HFF-Myc (cell line): ENCODE measurements around the gene NUP50.

ENCODE experiments used
- DNase-seq: peaks from one replicate; pipeline ENCODE4 v3.0.0-alpha.2; 2011; ENCODE audit warnings: low read depth; ENCODE audit errors: extremely low read depth
- H3K4me3 ChIP-seq: replicated peaks from 2 replicates; pipeline ENCODE4 v1.5.1; 2011; ENCODE audit warnings: low read depth, mild to moderate bottlenecking, control low read depth, low read length
- TF ChIP-seq, protein P1 (sequence below): IDR thresholded peaks from 2 replicates; pipeline ENCODE4 v1.5.1; 2012; ENCODE audit warnings: mild to moderate bottlenecking, low read depth, low read length, control low read depth; ENCODE audit errors: missing control alignments

Gene NUP50

DNA sequence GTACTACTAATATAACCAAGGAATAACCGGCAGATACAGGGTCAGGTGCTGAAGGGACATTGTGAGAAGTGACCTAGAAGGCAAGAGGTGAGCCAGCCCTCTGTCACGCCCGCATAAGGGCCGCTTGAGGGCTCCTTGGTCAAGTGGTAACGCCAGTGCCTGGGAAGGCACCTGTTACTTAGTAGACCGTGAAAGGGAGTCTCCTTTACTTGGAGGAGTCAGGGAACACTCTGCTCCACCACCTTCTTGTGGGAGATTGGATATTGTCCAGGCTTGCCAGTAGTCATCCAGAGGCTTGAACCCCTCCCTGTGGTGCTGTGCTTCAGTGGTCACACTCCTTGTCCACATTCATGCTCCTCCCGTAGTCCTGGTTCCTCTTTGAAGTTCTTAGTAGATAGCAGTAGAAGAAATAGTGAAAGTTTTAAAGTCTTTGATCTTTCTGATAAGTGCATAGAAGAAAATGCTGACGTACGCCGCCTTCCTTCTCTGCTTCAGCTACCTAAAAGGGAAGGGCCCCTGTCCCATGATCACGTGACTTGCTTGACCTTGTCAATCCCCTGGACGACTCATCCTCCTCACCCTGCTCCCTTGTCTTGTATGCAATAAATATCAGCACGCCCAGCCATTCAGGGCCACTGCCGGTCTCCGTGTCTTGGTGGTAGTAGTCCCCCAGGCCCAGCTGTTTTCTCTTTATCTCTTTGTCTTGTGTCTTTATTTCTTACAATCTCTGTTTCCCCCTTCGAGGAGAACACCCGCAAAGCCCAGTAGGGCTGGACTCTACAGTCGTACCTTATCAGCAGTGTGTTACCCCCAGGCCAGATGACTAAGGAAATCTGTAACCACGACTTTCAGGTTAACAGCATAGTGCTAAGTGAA lies 6.1 kb downstream of the NUP50 start:
- TF ChIP-seq, protein P1, sequence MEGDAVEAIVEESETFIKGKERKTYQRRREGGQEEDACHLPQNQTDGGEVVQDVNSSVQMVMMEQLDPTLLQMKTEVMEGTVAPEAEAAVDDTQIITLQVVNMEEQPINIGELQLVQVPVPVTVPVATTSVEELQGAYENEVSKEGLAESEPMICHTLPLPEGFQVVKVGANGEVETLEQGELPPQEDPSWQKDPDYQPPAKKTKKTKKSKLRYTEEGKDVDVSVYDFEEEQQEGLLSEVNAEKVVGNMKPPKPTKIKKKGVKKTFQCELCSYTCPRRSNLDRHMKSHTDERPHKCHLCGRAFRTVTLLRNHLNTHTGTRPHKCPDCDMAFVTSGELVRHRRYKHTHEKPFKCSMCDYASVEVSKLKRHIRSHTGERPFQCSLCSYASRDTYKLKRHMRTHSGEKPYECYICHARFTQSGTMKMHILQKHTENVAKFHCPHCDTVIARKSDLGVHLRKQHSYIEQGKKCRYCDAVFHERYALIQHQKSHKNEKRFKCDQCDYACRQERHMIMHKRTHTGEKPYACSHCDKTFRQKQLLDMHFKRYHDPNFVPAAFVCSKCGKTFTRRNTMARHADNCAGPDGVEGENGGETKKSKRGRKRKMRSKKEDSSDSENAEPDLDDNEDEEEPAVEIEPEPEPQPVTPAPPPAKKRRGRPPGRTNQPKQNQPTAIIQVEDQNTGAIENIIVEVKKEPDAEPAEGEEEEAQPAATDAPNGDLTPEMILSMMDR: no peak
- H3K4me3 ChIP-seq: no peak overlapping the region
- DNase-seq: no peak

DNA sequence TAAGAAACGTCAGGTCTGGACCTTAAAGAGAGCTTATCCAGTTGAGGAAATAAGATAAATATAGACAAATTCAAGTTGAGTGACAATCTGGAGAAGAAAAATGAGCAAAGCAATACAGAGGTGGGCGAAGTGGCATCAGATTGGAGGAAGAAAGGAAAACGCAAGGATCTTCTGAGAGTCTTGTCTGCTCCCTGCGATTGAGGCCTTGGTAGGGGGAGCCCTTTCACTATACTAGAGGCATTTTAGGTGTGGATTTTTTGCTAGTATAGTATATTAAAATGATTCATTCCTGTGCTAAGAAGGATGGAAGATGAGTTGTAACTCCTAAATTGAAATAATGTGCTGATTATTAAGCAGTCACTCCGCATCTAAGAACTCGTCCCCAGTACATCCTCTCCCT lies 8.1 kb downstream of the NUP50 start:
- DNase-seq: no peak
- TF ChIP-seq, protein P1: no peak
- no peak overlapping the region for H3K4me3 ChIP-seq

DNA sequence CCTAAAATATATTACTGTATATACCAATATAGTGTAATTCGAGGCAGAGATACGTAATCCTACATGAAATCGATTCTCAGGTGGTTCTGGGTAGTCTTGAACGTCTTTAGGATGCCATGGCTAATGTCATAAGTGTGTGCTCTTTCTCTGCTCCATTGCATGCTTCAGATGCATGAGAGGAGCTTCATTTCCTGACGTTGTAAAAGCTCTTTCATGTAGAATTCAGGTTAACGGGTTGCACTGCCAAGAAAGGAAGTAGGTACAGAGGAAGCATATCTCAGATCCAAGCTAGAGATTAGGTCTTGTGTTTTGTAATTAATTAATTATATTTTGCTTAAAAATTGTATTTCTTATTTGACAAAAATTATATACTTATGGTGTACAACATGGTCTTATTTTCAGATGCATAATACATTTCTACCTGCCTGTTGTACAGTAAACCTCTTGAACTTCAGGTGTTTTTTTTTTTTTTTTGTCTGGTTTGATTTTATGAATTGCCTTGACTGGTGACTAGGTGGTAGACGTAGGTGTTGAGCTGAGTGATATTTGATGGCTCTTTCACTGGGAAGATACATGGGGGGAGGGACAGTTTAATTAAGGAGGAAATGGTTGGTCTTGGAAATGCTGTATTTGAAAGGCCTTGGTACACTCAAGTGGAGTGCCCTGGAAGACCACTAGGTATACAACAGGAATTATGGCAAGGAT lies 9.3 kb downstream of the NUP50 start:
- H3K4me3 ChIP-seq: no peak overlapping the region
- no peak for DNase-seq
- TF ChIP-seq, protein P1: no peak

DNA sequence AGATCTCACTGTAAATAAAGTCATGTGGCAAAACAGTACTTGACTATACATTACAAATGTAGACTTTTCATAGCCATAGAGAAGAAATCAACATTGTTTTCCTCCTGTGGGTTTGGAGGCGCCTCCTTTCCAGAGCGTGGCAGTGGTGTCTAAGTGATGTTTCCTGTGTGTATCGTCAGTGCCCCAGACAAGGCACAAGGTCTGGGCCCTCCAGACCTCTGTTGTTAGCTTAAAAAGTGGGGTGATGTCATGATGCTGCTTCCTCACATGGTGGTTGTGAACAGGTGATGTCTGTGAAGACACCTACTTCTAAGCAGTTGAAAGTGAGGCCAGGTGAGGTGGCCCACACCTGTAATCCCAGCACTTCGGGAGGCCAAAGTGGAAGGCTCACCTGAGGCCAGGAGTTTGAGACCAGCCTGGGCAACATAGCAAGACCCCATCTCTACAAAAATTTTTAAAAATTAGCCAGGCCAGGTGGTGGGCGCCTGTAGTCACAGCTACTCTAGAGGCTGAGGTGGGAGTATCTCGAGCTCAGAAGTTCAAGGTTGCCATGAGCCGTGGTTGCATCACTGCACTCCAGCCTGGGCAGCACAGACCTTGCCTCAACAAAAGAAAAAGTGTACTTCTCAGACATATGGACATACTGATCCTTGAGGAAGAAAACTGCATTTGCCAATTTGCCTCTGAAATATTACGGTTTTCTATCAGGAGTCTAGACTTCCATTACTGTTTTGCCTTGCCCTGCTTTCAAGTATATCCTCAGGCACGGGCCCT lies 15.7 kb downstream of the NUP50 start:
- DNase-seq: no peak
- TF ChIP-seq, protein P1: no peak
- H3K4me3 ChIP-seq: no peak overlapping the region

DNA sequence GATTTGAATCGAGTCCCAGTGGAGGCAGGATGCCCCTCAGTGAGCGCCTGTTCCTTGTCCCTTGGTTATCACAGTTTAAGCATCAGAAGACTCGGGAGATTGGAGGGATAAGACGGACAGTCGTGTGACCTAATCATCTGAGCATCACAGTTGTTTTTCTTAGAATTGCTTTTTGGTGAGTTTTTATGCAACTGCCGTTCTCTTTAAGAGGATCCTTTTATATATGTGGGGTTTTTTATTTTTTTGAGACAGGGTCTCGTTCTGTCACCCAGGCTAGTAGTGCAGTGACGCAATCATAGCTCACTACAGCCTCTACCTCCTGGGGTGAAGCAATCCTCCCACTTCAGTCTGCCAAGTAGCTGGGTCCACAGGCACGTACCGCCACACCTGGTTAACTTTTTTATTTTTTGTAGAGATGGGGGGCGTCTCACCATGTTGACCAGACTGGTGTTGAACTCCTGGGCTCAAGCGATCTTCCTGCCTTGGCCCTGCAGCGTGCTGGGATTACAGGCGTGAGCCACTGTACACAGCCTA lies 16.5 kb downstream of the NUP50 start:
- TF ChIP-seq, protein P1: no peak
- no peak overlapping the region for H3K4me3 ChIP-seq
- DNase-seq: no peak

DNA sequence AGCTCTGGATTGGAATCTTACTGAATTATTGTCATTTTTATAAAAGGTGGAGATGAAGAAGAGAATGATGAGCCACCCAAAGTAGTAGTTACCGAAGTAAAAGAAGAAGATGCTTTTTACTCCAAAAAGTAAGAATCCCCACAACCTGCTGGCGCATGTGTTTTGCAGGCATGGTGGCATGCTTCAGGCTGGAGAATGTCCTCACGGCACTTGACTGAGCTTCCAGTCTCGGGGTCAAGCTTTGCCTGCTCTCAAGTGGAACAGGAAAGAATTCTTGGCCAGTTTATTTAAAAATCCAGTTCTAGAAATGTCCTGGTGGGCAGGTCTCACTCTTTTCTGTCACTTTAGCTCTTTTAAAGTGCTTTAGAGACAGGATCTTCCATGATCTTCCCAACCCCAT lies 17.5 kb downstream of the NUP50 start:
- DNase-seq: no peak
- TF ChIP-seq, protein P1: no peak
- H3K4me3 ChIP-seq: no peak overlapping the region
